Erythroblast (primary cell): Measurements from ENCODE around the gene NGF.

Experiments
- GATA1 ChIP-seq: IDR thresholded peaks from 2 replicates; pipeline ENCODE4 v1.6.1; 2011; ENCODE audit warnings: low read depth, mild to moderate bottlenecking, control low read depth, low read length, moderate library complexity
- POLR2A ChIP-seq: IDR thresholded peaks from 2 replicates; pipeline ENCODE4 v1.6.1; 2011; ENCODE audit warnings: mild to moderate bottlenecking, low read length

DNA sequence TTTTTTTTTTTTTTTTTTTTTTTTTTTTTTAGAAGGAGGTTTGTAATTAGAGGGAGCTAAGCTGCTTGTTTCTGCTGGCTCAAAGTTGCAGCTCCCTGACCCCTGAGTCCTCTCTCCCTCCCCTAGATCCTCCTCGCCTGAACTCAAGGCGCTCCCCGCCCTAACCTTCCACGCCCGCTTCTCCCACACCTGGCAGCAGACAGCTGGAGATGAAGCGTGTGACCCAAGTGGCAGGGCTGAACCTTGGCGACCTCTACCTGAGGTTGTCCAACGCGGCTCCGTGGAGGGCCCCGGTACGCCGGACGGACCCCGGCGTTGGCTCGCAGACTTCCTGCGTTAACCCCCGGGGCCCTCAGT, 795 bp downstream of the NGF start:
- TF ChIP-seq POLR2A (no peak), GATA1 (no peak)
